Vagina (tissue), 2 donors: Measurements from ENCODE around the gene TSPYL1. TPM values are rescaled to one million over a fixed set of nuclear protein-coding genes. Genes with fewer than 3 reads are reported as not detected.

Source experiments
- DNase-seq, 2 donors: peaks; one replicate each; pipeline ENCODE4 v3.0.0-alpha.2; 2017; ENCODE audit errors: extremely low spot score in 2 of 2
- H3K27ac ChIP-seq: fragments of 200-600 bp; sonication (generic); one replicate; pipeline ENCODE4 v1.5.1; 2019
- H3K27me3 ChIP-seq: fragments of 200-600 bp; sonication (generic); one replicate; pipeline ENCODE4 v1.5.1; 2019
- H3K36me3 ChIP-seq, 2 donors: fragments of 200-600 bp; sonication (generic); one replicate each; pipeline ENCODE4 v1.5.1; 2017 to 2019
- H3K4me1 ChIP-seq: fragments of 200-600 bp; sonication (generic); one replicate; pipeline ENCODE4 v1.5.1; 2019
- H3K4me3 ChIP-seq, 2 donors: fragments of 200-600 bp; sonication (generic); 1 replicate in 1 of 2; 2 replicates in 1 of 2; pipeline ENCODE4 v1.5.1; 2016 to 2019
- H3K9me3 ChIP-seq: fragments of 200-600 bp; sonication (generic); one replicate; pipeline ENCODE4 v1.5.1; 2019
- POLR2A ChIP-seq, 2 donors: fragments of 450-650 bp; IDR thresholded peaks; one replicate each; pipeline ENCODE4 v1.6.1; 2017; ENCODE audit warnings: antibody characterized with exemption in 2 of 2, mild to moderate bottlenecking in 2 of 2, moderate library complexity in 2 of 2
- POLR2AphosphoS5 ChIP-seq, 2 donors: sonication (generic); formaldehyde crosslinking; IDR thresholded peaks; one replicate each; pipeline ENCODE4 v1.9.0; 2017; ENCODE audit warnings: antibody characterized with exemption in 2 of 2, mild to moderate bottlenecking in 2 of 2, low read depth in 1 of 2; ENCODE audit not compliant: insufficient read depth in 1 of 2
- intact Hi-C: fragments of 100-400 bp; cut with DNase I; formaldehyde crosslinking; loops from one replicate; pipeline ENCODE4 v1.15.1; 2023
- total RNA-seq: library from RNA; depleted of rRNA; stranded (reverse); fragments of >200 nt; gene quantifications from one replicate; pipeline ENCODE4 v1.2.3, GENCODE V29; 2016
- TF ChIP-seq, protein P1 (sequence below), 3 experiments: fragments of 450-650 bp in 2 of 3; fragments of 200-600 bp in 1 of 3; sonication (generic) in 1 of 3; IDR thresholded peaks; one replicate each; pipeline ENCODE4 v1.5.1; 2017 to 2019; ENCODE audit warnings: antibody characterized with exemption in 3 of 3, mild to moderate bottlenecking in 2 of 3, moderate library complexity in 2 of 3

Gene TSPYL1
- total RNA-seq, 1 donor from 2014 or later, result 41.0 TPM

DNA sequence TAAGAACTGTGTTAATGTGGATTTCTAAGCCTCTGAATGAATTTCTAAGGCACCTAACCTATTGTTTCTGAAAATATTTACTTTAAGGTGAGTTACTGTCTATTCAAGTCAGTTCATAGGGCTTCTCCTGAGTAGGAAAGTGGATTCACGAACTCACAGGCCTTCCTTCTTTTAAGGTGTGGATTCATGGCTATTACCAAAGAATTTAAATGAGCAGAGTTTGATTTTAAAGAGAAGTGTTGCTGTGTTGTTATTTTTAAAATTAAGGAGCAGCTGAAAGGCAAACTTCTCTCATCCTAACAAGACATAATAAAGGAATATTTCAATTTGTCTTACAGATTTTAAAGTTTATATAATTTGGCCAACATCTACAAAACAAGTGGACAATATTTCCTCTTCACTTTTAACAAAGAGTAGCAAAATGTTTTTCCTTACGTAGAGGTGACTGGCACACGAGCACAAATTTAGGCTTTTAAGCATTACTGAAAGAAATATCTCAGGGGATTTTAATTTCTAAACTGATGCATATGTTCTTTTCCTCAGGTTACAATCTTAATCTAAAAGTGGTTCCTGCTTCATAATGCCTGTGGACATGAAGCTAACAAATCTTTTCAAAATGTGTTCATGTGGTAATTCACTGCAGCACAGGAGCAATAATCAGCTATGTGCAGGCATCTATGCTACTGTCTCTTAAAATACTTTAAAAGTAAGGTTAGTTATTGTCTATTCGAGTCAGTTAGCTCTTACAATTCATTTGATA, 25.3 kb downstream of the TSPYL1 start:
- H3K4me3 ChIP-seq, result peak overlapping the region; percentile 87 to 97
- H3K27me3 ChIP-seq, result no peaks in the 10 kb centered on the region
- intact Hi-C loops, result no loop called here
- no peak for DNase-seq
- peak overlapping the region; percentile 90 for H3K27ac ChIP-seq
- no peaks in the 10 kb centered on the region for H3K36me3 ChIP-seq
- TF ChIP-seq POLR2AphosphoS5 (IDR thresholded peaks at IDR 0.05; ENCODE audit: insufficient read depth in 1 of 2, low read depth in 1 of 2) (peak in 1 of 2 donors; percentile 5), POLR2A (IDR thresholded peaks at IDR 0.05) (no peak)
- TF ChIP-seq, protein P1, sequence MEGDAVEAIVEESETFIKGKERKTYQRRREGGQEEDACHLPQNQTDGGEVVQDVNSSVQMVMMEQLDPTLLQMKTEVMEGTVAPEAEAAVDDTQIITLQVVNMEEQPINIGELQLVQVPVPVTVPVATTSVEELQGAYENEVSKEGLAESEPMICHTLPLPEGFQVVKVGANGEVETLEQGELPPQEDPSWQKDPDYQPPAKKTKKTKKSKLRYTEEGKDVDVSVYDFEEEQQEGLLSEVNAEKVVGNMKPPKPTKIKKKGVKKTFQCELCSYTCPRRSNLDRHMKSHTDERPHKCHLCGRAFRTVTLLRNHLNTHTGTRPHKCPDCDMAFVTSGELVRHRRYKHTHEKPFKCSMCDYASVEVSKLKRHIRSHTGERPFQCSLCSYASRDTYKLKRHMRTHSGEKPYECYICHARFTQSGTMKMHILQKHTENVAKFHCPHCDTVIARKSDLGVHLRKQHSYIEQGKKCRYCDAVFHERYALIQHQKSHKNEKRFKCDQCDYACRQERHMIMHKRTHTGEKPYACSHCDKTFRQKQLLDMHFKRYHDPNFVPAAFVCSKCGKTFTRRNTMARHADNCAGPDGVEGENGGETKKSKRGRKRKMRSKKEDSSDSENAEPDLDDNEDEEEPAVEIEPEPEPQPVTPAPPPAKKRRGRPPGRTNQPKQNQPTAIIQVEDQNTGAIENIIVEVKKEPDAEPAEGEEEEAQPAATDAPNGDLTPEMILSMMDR (IDR thresholded peaks at IDR 0.05), result no peak
- H3K4me1 ChIP-seq, result peaks cover 47% of the 10 kb centered on the region
- H3K9me3 ChIP-seq, result no peaks in the 10 kb centered on the region

DNA sequence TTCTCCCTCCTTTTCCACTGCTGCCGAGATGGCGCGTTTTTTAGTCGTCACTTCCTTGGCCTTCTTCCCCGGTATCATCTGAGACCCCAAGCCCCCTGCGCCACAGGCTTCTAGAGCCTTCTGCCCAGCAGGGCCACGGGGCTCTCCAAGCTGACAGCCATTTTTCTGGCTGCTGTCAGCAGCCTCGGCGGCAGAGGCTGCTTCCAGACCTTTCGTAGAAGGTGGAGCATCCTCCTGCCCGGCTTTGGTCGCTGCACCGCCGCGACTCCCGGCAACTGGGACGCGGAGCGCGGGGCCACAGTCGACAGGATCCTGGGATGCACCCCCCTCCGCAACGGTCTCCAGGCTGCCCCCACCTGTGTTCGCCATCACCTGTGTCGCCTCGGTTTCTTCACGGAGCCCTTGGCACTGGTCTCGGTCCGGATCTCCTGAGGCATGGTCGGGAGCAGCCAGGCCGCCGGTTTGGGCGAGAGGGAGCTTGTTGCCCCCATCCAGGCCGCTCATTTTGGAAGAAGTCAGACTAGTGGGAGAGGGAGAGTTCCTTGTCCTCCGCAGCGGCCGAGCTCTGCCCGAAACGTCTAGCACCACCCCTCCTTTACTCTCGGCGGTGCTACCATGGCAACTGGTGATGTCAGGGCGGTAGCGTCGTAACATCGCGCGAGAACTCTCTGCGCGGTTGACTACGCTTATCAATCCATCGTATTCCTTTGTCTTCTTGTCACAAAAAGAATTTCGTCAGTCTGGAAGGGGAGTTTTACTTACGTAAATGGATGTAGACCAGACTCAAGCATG, 26.0 kb downstream of the TSPYL1 start, which contains the start of gene TSPYL4:
Gene TSPYL4, minus strand, starts transcription at position 571 of the 792 bp plus-strand sequence. Its CDS starts 67 bp downstream, at position 504.
- Histone ChIP-seq H3K4me3 (peak within 1 kb of the TSS; percentile 87 to 97), H3K27me3 (no peaks in the 10 kb centered on the region), H3K9me3 (no peaks in the 10 kb centered on the region), H3K36me3 (no peaks in the 10 kb centered on the region), H3K27ac (peak within 1 kb of the TSS; percentile 90), H3K4me1 (peaks cover 53% of the 10 kb centered on the region)
- intact Hi-C loops, result no loop called here
- peak in 1 of 2 donors; percentile 99 for DNase-seq
- TF ChIP-seq, protein P1 (IDR thresholded peaks at IDR 0.05), result no peak
- TF ChIP-seq POLR2A (IDR thresholded peaks at IDR 0.05) (peak; percentile 54 to 84), POLR2AphosphoS5 (IDR thresholded peaks at IDR 0.05; ENCODE audit: insufficient read depth in 1 of 2, low read depth in 1 of 2) (peak; percentile 90 to 98)

DNA sequence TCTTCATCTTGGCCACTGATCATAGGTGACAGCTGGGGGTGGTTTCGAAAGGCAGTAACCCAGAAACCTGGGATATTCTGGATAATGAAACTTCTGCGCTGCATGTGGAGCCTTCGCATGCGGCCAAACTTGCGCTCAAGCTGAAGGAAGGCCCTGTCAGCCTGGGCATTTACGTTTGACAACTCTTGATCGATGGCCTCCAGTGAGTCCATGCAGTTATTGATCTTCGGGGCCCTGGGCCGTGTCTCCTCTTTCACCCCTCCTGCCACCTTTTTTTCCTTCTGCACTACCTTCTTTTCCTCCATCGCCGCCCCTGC, 26.6 kb downstream of the TSPYL1 start:
- peak overlapping the region; percentile 87 to 97 for H3K4me3 ChIP-seq
- intact Hi-C loops, result no loop called here
- peak overlapping the region; percentile 90 for H3K27ac ChIP-seq
- no peak for DNase-seq
- peaks cover 57% of the 10 kb centered on the region for H3K4me1 ChIP-seq
- no peaks in the 10 kb centered on the region for H3K9me3 ChIP-seq
- H3K36me3 ChIP-seq, result no peaks in the 10 kb centered on the region
- TF ChIP-seq POLR2A (IDR thresholded peaks at IDR 0.05) (no peak), POLR2AphosphoS5 (IDR thresholded peaks at IDR 0.05; ENCODE audit: insufficient read depth in 1 of 2, low read depth in 1 of 2) (no peak)
- TF ChIP-seq, protein P1 (IDR thresholded peaks at IDR 0.05), result no peak
- H3K27me3 ChIP-seq, result no peaks in the 10 kb centered on the region

DNA sequence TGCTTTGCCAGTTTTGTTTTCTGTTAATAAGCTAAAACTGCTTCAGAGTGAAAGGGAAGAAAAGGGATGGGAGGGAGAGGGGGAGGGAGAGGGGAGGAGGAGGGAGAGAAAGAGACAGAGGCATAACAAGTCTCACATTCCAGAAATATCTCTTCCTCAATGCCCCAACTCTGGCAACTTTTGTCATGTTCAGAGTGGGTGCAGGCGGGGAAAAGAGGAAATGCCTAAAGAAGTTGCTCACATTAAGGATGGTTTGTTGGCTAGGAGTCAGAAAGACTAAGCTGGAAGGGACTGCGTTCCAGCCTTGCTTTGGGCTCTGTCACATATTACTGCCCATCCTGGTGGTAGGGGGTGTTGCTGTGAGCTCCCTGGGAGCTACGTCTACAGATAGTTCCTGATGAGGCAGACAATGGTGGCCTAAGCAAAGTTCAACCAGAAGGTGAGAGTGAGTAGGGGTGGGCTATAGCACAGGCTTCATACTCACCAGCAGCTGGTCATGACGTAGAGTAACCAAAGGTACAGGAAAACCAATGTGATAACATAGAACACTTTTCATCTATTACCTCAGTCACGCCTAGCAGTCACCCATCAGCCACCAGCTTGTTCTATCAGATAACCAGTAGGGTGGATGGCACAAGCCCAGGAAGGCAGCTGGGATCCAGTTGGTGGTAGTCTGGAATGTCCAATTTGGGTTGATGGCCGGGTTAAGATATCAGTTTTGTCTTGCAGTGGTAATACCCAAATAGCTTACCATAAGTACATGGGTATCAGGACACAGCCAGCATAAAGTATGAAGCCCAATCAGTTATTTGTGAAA, 28.0 kb downstream of the TSPYL1 start:
- Histone ChIP-seq H3K4me1 (peaks cover 57% of the 10 kb centered on the region), H3K4me3 (peak overlapping the region in 1 of 2 donors; percentile 17), H3K27ac (peak overlapping the region; percentile 15), H3K36me3 (no peaks in the 10 kb centered on the region), H3K9me3 (no peaks in the 10 kb centered on the region), H3K27me3 (no peaks in the 10 kb centered on the region)
- intact Hi-C loops, result no loop called here
- TF ChIP-seq POLR2AphosphoS5 (IDR thresholded peaks at IDR 0.05; ENCODE audit: insufficient read depth in 1 of 2, low read depth in 1 of 2), result no peak
- no peak for TF ChIP-seq POLR2A (IDR thresholded peaks at IDR 0.05)
- TF ChIP-seq, protein P1 (IDR thresholded peaks at IDR 0.05), result no peak
- DNase-seq, result no peak
